NCI-H1694 treated with DMSO at 0.1 percent for 48 hours (cell line): ENCODE data around the gene HNRNPAB.
"Not testable (repeated sequence)": the region's sequence is repeated elsewhere in the genome, so short reads cannot be mapped to it uniquely, and the experiment has no call there.

Source experiments
- DNase-seq: peaks from one replicate; lab custom pipeline; 2025; lab: John Stamatoyannopoulos, UW

HNRNPAB gene

DNA sequence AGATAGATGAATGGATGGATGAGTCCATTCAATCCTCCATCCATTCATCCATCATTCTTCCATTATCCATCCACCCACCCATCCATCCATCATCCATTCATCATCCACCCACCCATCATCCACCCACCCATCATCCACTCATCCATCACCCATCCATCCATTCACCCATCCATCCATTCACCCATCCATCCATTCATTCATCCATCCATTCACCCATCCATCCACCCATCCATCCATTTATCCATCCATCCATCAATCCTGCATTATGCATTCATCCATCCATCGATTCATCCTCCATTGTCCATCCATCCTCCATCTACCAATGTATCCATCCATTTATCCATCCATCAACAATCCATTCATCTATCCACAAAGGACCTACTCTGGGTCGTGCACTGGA, 41.1 kb downstream of the HNRNPAB start:
- DNase-seq, result no peak

- no peak for DNase-seq
Measured at GRCh38 chr5:178246624-178247279, 42.4 kb downstream of the HNRNPAB start.

- no peak for DNase-seq
Measured at GRCh38 chr5:178247481-178248456, 43.4 kb downstream of the HNRNPAB start.

DNA sequence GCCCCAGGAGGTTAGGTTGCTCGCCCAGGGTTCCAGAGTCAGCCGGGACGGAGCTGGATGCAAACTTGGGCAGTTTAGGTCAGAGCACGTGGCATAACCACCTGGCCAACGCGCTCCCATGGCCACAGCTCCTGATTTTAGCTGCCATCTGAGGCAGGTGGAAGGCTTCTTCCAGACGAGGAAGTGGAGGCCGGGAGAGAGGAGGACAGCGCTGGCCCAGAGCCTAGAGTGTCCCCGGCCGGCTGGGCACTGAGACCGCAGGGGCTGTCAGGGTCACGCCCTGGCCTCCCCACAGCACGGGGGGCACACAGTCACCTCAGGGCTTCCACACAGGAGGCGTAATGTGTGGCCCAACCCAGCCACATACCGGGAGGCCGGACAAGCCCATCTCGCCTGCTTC, 44.4 kb downstream of the HNRNPAB start:
- DNase-seq, result no peak

- DNase-seq, result peak; percentile 5
Measured at GRCh38 chr5:178249191-178249989, 45.1 kb downstream of the HNRNPAB start.

GRCh38 chr5:178250263-178250662, 45.9 kb downstream of the HNRNPAB start:
- DNase-seq, result no peak

DNA sequence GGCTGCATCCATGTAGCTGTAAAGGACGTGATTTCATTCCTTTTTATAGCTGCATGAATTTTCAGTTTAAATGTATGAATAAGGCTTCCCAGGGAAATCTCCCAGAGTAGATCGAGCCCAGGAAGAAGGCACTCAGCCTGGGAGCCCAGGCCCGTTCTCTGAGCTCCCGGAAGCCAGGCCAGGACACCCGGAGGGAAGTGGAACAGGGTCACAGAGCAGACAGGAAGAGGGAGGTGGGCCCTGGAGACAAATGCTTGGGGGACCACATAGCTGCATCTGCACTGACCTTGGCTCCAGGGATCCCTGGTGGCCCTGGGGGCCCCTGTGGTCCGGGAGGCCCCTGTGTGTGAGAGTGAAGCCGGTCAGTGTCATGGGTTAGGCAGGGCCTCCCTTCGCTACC, 47.9 kb downstream of the HNRNPAB start:
- no peak for DNase-seq

GRCh38 chr5:178253632-178254031, 49.3 kb downstream of the HNRNPAB start:
- DNase-seq, result not testable (repeated sequence)

DNA sequence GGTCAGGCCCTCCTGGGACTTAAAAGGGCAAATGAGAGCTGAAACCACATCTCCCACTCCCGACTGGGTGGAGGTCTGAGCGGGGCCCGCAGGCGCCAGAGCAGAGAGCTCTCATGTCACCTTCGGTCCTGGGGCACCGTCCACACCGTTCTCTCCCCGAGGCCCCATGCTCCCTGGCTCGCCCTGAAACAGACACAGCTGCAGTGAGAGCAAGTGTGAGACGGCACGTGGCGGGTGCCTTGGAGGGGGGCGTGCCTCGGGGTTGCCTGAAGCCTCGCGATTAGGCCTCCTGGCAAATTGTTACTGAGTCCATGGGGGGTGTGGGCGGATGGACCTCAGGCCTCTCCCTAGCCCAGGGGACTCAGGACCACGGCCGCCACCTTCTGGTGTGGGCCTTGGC, 52.4 kb downstream of the HNRNPAB start:
- no peak for DNase-seq

- no peak for DNase-seq
Measured at GRCh38 chr5:178257650-178258049, 53.3 kb downstream of the HNRNPAB start.

DNA sequence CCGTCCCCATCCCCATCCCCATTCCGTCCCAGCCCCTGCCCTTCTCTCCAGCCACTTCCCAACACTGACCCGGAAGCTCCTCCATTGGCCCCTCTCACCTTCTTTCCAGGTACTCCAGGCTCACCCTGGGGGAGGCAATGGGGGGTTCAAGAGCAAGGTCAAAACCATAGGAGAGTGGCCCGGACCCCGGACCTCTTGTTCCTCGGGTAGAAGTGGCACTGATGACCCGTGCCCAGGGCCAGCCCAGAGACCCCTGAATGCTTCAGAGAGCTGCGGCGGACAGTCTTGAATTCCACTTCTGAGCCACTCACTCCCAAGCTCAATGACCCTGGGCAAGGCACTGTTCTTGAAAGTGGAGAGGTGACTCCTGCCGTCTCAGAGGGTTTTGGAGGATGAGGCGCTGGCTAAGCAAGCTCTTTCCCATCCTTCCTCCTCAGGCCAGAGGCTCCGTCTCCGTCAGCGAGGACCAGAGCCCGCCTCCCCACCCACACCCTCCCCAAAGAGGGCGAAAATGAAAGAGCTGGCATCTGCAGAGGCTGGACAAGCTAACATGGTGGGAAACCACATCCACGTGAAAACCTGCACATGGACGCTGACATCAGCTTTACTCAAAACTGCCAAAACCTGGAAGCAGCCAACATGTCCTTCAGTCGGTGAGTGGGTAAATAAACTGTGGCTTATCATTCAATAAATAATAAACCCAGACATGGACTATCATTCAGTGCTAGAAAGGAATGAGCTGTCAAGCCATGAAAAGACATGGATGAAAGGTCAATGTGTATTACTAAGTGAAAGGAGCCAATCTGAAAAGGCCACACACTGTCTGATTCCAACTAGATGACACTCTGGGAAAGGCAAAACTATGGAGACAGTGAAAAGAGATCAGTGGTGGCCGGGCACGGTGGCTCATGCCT, 55.5 kb downstream of the HNRNPAB start:
- no peak for DNase-seq
